Left hindlimb (tissue), 1 donor: ENCODE data around the gene SPARC.
A peak's percentile ranks its signal among the peaks of the same experiment; 100 is the strongest.
"Not testable (repeated sequence)": the region's sequence is repeated elsewhere in the genome, so short reads cannot be mapped to it uniquely, and the experiment has no call there.

Source experiments
- DNase-seq: peaks from one replicate; pipeline ENCODE4 v3.0.0-alpha.2; 2018

Gene SPARC, protein sequence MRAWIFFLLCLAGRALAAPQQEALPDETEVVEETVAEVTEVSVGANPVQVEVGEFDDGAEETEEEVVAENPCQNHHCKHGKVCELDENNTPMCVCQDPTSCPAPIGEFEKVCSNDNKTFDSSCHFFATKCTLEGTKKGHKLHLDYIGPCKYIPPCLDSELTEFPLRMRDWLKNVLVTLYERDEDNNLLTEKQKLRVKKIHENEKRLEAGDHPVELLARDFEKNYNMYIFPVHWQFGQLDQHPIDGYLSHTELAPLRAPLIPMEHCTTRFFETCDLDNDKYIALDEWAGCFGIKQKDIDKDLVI

DNA sequence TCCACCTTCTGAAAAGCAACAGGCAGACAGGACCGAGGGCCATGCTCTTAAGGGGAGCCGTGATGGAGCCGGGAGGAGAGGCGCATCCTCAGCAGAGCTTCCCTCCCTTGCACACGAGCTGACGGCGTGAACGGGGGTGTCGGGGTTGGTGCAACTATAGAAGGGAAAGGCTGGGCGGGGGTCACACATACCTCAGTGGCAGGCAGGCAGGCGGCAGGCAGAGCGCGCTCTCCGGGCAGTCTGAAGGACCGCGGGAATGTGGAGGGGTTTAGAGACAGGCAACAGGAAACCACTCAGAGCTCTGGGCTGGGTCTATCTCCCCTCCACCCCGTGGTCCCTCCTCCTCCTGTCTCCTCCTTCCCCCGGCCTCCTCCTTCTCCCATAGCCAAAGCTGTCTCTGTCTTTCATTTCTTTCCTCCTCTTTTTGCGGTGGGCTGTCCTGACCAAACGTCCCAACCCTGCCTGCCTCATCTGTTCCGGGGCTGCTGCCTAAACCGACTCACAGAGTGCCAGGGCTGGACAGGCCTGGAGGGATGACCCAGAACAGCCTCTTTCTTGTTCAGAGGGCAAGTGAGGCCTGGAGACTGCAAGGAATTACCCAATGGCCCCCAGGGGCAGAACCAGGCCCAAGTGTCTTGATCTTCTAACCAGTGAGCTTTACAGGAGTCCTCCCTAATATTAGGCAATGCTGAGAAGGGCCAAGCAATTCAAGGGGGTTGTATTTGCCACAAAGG, at the start of gene SPARC:
TSS of gene SPARC (minus strand) at position 242 of the 734 bp plus-strand sequence. CDS start 10,727 bp downstream, outside the sequence.
- DNase-seq = peak; percentile 96

DNA sequence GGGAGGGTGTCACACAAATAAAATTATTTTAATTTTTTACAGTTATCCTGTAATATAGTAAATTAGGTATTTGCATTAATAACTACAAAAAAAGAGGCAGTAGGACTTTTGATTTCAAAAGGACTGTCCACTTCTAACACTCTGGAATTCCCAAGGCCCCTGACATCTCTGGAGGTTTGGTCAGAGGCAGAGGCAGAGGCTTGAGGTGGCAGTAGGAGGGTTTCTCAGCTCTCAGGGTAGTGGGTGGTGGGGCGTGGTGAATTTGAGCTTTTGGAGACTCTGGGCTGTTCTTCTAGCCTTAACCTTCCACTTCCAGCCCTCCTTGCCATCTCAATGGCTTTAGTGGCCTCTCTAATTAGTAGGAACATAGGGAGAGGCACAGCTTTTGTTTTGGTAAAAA, 48.9 kb upstream of the SPARC start:
- peak; percentile 41 for DNase-seq

DNA sequence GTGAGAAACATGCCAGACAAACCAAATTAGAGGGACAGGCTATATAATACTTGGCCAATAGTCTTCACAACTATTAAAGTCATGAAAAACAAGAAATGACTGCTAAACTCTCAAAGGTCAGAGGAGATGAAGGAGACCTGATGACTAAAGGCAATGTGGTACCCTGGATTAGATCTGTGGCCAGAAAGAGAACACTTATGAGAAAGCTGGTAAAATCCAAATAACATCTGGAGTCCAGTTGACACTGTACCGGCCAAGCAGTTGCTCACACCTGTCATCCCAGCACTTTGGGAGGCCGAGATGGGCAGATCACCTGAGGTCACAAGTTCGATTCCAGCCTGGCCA, 47.3 kb upstream of the SPARC start:
- no peak for DNase-seq

DNA sequence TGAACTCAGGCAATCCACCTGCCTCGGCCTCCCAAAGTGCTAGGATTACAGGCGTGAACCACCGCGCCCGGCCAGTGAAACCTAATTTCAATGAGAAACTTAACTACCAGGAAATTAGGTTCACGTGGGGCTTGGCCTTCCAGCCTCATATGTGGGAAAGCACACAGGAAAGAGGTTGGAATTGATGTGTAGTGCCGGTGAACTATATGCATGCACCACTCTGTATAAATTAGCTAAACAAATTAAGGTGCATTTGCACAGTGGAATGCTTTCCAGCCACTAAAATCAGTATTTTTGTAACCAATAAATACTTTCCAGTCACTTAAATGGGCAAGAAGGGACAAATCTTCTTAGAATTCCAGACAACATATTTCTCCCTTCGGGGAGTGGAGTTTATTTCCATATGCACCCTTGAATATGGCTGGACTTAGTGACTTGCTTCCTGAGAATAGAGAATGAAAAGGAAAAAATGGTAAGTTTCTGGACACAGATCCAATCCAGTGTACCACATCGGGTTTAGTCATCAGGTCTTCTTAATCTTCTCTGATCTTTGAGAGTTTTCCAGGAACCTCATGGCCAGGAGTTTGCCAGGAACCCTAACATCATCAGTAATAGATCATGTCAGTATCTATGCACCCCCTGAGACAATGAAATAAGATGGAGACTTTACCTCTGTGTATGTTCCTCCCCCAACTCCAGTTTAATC, 46.8 kb upstream of the SPARC start:
- DNase-seq = no peak

DNA sequence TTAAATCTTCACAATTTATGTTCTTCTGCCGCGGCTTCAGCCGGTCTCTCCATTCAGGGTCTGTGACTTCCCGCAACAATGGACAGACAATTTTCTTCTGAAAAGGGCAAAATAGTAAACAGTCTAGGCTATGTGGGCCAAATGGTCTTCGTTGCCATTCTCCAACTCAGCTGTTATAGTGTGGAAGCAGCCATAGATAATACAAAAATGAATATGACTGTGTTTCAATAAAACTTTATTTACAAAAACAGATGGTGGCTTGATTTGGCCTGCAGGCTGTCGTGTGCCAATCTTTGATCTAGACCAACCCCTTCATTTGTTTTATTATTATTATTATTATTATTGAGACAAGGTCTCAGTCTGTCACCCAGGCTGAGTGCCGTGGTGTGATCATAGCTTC, 43.7 kb upstream of the SPARC start:
- DNase-seq = no peak

DNA sequence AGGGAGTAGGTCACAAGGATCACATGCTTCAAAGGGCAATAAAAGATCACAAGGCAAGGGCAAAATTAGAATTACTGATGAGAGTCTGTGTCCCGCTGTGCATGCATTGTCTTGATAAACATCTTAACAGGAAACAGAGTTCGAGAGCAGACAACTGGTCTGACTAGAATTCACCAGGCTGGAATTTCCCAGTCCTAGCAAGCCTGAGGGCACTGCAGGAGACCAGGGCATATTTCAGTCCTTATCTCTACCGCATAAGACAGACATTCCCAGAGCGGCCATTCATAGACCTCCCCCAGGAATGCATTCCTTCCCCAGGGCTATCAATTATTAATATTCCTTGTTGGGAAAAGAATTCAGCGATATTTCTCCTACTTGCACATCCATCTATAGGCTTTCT, 42.9 kb upstream of the SPARC start:
- not testable (repeated sequence) for DNase-seq

DNA sequence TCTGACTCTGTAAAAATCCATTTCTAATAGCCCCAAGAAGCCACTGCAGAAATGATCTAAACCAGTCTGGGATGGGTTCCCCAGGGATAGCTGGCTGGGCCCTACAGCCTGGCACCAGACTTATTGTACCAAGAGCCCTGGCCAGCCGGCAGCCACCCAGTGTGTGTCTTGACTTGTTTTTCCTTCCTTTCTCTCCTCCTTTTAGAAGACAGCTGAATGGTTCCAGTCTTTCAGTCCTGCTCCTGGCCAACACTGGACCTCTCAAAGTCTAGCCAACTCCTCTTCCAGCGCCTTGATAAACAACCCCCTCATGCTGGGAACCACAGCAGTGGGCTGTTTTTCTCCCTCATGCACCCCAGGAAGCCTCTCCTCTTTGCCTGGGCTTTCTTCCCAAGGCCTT, 37.6 kb upstream of the SPARC start:
- DNase-seq = no peak

DNA sequence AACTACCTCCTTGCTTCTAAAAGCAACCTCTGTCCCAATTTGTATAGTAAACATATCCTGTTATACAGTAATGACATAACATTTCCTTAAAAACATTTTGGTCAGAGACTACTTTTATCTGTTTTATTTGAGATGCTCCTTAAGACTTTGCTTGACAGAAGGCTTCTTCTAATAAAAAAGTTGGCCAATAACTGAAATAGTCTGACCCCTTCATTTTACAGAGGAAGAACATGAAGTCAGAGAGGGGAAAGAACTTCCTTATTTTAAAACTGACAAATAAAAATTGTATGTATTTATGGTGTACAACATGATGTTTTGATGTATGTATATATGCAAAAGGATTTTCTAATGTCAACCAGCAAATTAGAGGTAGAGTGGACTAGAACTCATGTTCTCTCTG, 35.8 kb upstream of the SPARC start:
- DNase-seq = no peak

DNA sequence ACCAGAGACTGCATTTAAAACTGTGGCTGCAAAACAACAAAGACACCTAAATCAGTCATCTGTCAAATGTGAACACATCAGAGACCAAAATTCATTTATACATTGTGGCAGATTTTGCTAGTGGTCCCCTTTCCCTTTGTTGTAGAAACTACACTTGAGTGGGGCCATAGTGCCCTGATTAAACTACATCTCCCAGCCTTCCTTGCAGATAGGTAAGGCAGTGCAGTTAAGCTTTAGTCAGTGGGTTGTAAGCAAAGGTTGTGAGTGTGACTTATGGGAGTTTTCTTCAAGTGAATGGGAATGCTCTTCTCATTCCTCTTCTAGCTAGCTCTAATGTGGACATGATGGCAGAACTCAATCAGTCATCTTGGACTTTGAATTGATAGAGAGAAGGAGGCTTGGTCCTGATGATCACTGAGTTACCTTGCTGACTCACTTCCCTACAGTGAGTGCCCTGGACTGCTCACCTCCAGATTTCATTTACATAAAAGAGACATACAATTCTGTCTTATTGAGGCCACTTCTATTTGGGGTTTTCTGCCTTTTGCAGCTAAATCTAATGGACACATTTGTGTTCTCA, 35.2 kb upstream of the SPARC start:
- no peak for DNase-seq

DNA sequence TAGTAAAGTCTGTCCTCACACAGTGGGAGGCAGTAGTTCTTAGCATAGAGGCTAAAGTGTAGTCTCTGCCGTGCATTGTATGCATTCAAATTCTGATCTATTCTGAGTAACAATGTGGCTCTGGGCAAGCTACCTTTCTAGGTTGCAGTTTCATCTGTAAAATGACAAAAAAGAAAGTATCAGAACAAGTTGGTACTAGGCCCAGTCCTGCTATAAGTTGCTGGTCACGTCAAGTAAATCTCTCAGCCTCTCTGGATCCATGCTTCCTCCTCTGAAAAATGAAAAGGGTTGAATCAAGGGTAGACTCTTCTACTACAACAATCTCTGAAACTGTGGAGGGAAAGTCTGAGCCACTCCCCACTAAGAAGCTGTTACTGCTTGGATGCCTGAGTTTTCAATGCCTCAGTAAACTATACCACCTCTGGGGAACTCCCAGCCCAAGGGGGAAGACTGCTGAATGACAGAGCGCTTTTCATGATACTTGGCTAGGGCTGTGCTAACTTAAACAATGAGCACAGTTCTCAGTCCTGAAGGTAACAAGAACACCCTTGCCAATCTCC, 34.5 kb upstream of the SPARC start:
- DNase-seq = no peak

DNA sequence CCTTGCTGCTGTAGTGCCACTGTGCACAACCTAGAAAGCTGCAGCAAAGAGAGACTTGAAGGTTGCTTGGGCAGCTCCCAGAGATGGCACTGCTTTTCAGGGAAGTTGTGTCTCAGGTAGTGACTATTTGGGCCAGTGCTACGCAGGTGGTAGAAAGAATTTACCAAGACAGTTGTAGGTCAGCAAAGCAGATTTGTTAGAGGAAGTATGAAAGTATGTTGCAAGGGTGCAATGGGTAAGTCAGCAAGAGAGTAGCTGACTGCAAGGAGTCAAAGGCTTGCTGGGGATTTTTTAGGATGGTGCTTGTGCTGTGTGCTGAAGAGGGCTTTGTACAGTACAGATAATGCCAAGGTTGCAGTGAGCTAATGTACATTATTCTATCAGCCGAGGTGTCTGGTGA, 33.5 kb upstream of the SPARC start:
- DNase-seq = no peak

DNA sequence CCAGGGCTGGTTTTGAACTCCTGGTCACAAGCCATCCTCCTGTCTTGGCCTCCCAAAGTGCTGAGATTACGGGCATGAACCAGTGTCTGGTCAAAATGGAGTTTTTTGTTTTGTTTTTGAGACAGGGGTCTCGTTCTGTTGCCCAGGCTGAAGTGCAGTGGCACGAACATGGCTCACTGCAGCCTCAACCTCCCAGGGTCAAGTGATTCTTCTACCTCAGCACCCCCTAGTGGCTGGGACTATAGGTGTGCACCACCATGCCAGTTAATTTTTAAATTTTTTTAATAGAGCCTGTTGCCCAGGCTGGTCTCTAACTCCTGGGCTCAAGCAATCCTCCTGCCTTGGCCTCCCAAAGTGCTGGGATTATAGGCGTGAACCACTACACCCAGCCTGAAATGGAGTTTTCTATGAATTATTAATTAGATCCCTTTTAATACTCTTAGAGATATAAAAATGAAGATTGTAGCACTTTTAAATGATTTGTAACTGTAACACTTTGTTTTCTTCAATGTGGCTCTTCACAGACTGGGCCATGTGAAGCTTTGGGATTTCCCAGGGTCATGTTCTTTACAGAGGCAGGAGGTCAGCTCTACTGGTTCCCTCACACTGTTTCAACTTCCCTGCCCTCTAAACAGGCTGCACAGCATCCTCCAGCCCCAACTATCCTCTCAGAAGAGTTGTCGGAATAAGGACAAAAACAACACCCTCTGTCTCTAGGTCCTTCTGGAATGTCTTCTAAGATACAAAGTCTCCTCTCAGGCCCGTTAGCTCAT, 32.7 kb upstream of the SPARC start:
- no peak for DNase-seq

DNA sequence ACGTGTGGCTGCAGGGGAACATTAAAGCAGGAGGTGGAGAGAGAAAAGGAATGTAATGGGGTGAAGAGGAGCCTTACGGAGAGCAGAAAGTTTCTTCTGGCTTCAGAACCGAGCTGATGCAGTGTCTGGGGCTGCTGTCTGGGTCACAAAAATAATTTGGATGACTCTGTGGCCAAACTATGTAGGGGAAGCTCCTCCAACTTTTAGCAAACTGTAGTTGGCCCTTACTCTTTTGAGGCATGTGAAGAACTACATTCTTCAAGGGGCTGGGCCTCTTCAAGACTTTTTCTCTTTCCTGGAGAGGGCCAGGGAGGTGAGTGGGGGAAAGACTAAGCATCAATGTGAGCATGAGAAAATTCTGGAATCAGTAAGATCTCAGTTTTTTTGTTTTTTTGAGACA, 31.9 kb upstream of the SPARC start:
- peak; percentile 55 for DNase-seq

DNA sequence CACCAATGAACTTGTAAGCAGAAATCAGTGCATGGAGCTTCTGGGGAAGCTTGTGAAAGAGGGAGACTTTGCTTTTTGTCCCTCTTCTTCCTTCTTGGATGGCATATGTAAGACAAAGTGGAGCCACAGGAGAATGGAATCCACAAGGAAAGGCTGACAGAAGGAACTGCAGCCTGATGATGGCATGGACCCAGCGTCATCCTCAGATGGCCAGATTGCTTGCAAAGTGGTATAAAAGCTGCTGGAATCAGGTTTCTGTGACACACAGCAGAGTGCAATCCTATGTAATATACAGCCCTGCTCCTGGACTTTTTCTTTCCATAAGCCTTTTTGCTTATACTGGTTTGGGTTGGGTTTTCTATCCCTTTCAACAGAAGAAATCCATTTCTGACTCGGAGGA, 31.4 kb upstream of the SPARC start:
- no peak for DNase-seq

DNA sequence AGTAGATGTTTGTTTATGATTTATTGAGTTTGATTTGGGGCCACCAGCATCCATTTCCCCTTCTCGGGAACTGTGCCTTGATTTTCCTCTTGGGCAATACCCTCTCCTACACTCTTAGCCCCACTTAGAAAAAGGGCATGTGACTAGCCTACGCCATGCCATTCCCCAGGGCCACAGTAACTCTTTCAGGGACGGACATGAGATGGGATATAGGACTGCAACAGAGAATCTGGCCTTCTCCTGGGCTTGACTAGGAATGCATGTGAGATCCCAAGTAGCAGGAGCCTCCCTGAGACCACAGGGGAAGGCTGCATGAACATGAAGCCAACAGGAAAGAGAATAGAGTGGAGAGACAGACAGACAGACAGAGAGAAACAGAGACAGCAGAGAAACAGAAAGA, 30.7 kb upstream of the SPARC start:
- no peak for DNase-seq

DNA sequence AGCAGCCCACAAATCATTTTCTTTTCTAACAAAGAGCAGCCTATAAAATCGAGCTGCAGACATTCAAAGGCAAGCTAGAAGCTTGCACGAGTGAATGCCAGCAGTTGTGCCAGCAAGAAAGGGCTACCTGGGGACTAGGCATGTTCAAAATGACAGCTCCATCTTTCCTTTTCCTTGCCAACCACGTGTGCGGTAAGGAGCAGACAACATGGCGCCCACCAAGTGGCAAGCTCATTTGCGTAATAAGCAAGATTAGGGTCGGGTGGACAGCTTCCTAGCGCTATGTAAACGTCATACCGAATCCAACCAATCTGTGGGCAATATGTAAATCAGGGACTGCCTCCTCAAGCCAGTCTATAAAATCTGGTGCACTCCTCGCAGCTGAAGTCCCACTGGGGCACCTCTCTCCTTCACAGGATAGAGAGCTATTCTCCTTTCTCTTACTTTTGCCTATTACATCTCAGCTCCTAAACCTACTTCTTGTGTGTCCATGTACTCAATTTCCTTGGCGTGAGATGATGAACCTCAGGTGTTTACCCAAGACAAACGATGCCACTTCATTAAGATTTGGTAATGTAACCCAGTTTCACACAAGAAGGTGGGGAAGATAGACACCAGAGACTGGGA, 22.5 kb upstream of the SPARC start:
- no peak for DNase-seq

DNA sequence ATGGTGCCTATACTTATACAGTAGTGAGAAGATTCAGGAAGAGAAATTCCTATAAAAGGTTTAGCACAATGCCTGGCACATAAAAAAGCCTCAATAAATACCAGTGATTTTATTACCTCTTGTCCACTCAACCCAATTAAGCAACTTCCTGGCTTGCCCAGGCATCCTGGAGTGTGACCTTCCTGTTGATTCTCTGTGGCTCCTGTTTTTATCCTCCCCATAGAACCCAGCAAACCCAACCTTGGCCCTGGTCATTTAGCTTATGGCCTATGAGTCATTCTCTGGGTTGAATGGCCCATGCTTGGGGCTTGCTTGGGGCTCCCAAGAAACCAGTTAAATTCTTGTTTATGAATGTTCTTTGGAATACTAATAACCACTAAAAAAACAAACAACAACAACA, 21.4 kb upstream of the SPARC start:
- DNase-seq = no peak

DNA sequence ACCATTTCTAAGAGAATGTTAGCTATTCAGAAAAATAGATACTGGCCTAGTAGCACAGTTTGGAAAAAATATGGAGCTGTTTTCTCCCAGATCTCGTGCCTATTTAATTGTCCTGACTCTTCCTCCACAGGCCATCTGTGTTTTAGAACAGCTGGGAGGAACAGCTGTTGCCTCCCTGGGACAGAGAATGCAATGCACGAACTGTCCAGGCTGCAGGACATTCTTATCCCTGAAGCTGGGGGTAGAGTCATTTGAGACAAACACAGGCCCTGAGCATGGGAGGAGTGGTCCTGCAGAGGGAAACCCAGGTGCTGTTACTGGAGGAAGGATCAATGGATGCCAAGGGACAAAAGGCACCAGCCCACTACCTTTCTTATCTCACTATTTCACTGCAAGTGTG, 20.9 kb upstream of the SPARC start:
- no peak for DNase-seq

DNA sequence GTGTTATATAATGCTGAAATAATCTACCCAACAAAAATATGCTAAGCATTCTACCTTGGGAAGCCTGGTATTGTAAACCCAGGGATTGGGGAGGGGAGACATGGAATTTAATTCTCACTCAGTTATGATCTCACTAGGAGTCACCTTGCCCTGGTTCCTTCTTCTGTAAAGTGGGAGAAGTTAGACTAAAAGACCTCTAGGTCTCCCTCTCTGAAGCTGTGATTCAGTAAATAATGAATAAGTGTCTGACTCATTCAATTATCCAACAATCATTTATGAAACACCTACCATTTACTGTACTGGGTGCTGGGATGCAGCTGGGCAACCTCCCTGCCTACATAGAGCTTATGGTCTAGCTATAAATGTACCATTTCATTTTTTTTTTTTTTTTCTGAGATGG, 20.2 kb upstream of the SPARC start:
- no peak for DNase-seq

DNA sequence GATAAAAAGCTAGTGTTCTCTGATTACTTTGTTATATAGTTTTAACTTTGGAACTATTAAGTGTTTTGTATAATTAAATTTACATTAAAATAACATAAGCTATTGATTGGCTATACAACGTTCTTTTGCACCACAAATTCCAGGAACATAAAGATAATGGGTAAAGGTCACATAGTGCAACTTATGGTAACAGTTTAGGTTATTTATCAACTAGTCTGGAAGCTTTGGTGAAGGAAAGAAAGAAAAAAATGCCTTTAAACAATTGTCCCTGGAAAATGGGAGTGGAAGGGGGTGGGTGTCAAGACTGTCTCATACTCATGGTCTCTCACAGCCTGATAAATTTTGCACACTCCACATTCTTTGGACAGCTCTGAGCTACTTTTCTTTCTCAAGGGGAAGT, 17.1 kb upstream of the SPARC start:
- DNase-seq = no peak

DNA sequence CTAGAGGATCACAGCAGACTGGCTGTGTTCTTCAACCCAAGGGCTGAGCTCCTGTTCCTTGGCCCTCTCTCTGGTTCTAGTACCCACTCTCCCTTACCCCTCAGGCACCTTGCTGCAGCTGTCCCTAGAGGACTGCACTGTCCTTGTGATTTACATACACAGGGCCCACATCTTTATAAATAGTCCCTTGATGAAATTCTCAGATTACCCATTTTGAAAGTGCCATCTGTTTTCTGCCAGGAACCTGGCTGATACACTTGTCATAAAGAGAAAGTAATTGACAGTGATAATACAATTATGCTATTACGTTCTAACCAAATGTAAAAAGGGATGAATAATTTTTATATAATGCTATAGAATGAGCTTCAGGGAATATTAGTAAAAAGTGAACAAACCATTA, 16.5 kb upstream of the SPARC start:
- DNase-seq = no peak

DNA sequence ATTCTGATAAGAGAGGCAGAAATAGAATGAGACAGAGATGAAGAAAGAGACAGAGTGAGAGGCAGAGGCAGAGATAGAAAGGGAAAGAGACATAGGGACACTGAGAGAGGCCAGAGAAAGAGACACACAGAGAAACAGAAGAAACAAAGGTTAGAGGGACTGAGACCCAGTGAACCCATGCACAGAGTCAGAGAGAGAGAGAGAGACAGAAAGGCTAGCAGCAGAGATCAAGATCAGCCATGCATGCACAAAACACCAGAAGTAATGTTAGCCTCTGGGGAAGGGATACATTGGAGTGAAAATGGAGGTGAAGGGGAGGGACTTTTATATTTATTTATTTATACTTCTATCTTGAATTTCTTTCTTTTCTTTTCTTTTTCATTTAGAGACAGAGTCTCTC, 14.1 kb upstream of the SPARC start:
- no peak for DNase-seq
